Measurements from ENCODE around the gene NPHP4. TPM values are rescaled to one million over a fixed set of nuclear protein-coding genes. Genes with fewer than 3 reads are reported as not detected.

Gene NPHP4
- total RNA-seq, 4 donors from 2014 or later = 13.7 to 29.3 (median 18.6) TPM

- TF ChIP-seq CTCF (IDR thresholded peaks at IDR 0.05) = no peak
- no peak for DNase-seq (ENCODE audit: low spot score)
- no peak for ATAC-seq (ENCODE audit: low FRiP score)
These were observed 131.9 kb downstream of the NPHP4 start for GRCh38 chr1:5860277-5860676.

- no peak for TF ChIP-seq CTCF (IDR thresholded peaks at IDR 0.05)
- no peak for DNase-seq (ENCODE audit: low spot score)
- ATAC-seq (ENCODE audit: low FRiP score) = no peak
These were observed 132.5 kb downstream of the NPHP4 start for GRCh38 chr1:5859766-5860165.

GRCh38 chr1:5858844-5859407 is 133.3 kb downstream of the NPHP4 start:
- no peak for DNase-seq (ENCODE audit: low spot score)

GRCh38 chr1:5858246-5858645 is 134.0 kb downstream of the NPHP4 start:
- no peak for DNase-seq (ENCODE audit: low spot score)
- no peak for TF ChIP-seq CTCF (IDR thresholded peaks at IDR 0.05)
- ATAC-seq (ENCODE audit: low FRiP score) = no peak

More at GRCh38 chr1:5858844-5859407, 133.3 kb downstream of the NPHP4 start:
- TF ChIP-seq CTCF (IDR thresholded peaks at IDR 0.05) = no peak
- ATAC-seq (ENCODE audit: low FRiP score) = no peak

- DNase-seq (ENCODE audit: low spot score) = no peak
- TF ChIP-seq CTCF (IDR thresholded peaks at IDR 0.05) = no peak
- no peak for ATAC-seq (ENCODE audit: low FRiP score)
These were observed 134.6 kb downstream of the NPHP4 start for GRCh38 chr1:5857508-5858090.

- DNase-seq (ENCODE audit: low spot score) = no peak
- TF ChIP-seq CTCF (IDR thresholded peaks at IDR 0.05) = no peak
- no peak for ATAC-seq (ENCODE audit: low FRiP score)
These were observed 135.2 kb downstream of the NPHP4 start for GRCh38 chr1:5857011-5857410.

GRCh38 chr1:5856246-5856815 is 135.9 kb downstream of the NPHP4 start:
- ATAC-seq (ENCODE audit: low FRiP score) = no peak
- no peak for DNase-seq (ENCODE audit: low spot score)
- TF ChIP-seq CTCF (IDR thresholded peaks at IDR 0.05) = no peak

Data from omental fat pad (tissue), 4 donors.